ENCODE data around the gene RAD51B.

GRCh38 chr14:68584786-68585185, 765.2 kb downstream of the RAD51B start:
- TF ChIP-seq CTCF (IDR thresholded peaks at IDR 0.05) (no peak), POLR2A (IDR thresholded peaks at IDR 0.05) (no peak)

All from ovary (tissue), 3 donors.